K562 (cell line): ENCODE measurements around the gene CRHR2. TPM values are rescaled to one million over a fixed set of nuclear protein-coding genes. Genes with fewer than 3 reads are reported as not detected.

Source experiments
- CBX8 ChIP-seq: fragments of 200-600 bp; sonication (generic); IDR thresholded peaks from 2 replicates; pipeline ENCODE4 v1.6.1; 2012; ENCODE audit warnings: borderline replicate concordance, mixed run types, low read depth, mild to moderate bottlenecking, moderate library complexity, mixed read lengths, low read length, control low read depth, inconsistent platforms; ENCODE audit not compliant: poor library complexity, severe bottlenecking; ENCODE audit errors: extremely low read depth
- ETV1 ChIP-seq: fragments of 450-650 bp; conservative IDR thresholded peaks from 2 replicates; pipeline ENCODE4 v1.6.1; 2016; ENCODE audit warnings: missing genetic modification characterization, control low read depth, low read depth, missing compliant biosample characterization
- MAX ChIP-seq: sonication (generic); formaldehyde crosslinking; IDR thresholded peaks from 2 replicates; pipeline ENCODE4 v1.9.0; 2022; ENCODE audit warnings: mild to moderate bottlenecking, missing genetic modification reagents
- NBN ChIP-seq: fragments of 450-650 bp; IDR thresholded peaks from 2 replicates; pipeline ENCODE4 v1.6.1; 2016; ENCODE audit warnings: low read depth, mild to moderate bottlenecking
- ZNF146 ChIP-seq: IDR thresholded peaks from one replicate; pipeline ENCODE4 v1.6.1; 2018; ENCODE audit warnings: missing compliant biosample characterization; ENCODE audit not compliant: unreplicated experiment
- ZNF217 ChIP-seq: sonication (generic); formaldehyde crosslinking; IDR thresholded peaks from 2 replicates; pipeline ENCODE4 v1.8.0; 2022; ENCODE audit warnings: mild to moderate bottlenecking, missing genetic modification reagents
- ZNF449 ChIP-seq: fragments of 250-450 bp; sonication (Bioruptor Pico); IDR thresholded peaks from 2 replicates; pipeline ENCODE4 v1.8.0; 2022; ENCODE audit warnings: moderate library complexity, mild to moderate bottlenecking, inconsistent platforms
- ZNF586 ChIP-seq: fragments of 450-650 bp; formaldehyde crosslinking; conservative IDR thresholded peaks from 2 replicates; pipeline ENCODE4 v1.4.0; 2020; ENCODE audit warnings: mild to moderate bottlenecking, moderate library complexity
- polyA plus RNA-seq, 8 experiments: library from polyadenylated mRNA; depleted of rRNA in 4 of 8; stranded (reverse) in 5 of 8; unstranded in 3 of 8; fragments of >200 nt; fragmentation: Nextera tagmentation in 2 of 8; fragmentation: Illumina TruSeq in 1 of 8; extraction: Ambion mirVana in 2 of 8; extraction: Trizol in 1 of 8; gene quantifications; 2 replicates each; pipeline versions ENCODE4 v1.2.1 to v1.2.3, GENCODE V29; 2011 to 2014; ENCODE audit warnings: inconsistent platforms in 1 of 8, missing spikeins in 1 of 8
- total RNA-seq, 7 experiments: library from RNA; depleted of rRNA in 6 of 7; stranded (reverse); fragments of >200 nt in 6 of 7; fragmentation: Illumina TruSeq in 2 of 7; extraction: Trizol in 2 of 7; gene quantifications; 2 replicates each; pipeline versions ENCODE4 v1.2.1 to v1.2.3, GENCODE V29; 2011 to 2021; ENCODE audit warnings: low replicate concordance in 1 of 7

Gene CRHR2
- total and polyA plus RNA-seq, 9 of the 15 experiments (the other 6 are each of a cell fraction or from before 2014, with no cell fraction given) = not detected

- TF ChIP-seq ZNF449 (CRISPR knock-in tag) (no peak), CBX8 (no peak), ZNF586 (no peak), ZNF217 (CRISPR knock-in tag) (no peak), ETV1 (tag) (no peak), NBN (no peak), ZNF146 (CRISPR knock-in tag) (no peak), MAX (CRISPR knock-in tag) (no peak)
- TF ChIP-seq, all 486 proteins: peak for 0
Measured at GRCh38 chr7:30656006-30656957, 26.0 kb downstream of the CRHR2 start (continued).
